ENCODE data around the gene OCA2.
A peak's percentile ranks its signal among the peaks of the same experiment; 100 is the strongest.

The OCA2 gene

DNA sequence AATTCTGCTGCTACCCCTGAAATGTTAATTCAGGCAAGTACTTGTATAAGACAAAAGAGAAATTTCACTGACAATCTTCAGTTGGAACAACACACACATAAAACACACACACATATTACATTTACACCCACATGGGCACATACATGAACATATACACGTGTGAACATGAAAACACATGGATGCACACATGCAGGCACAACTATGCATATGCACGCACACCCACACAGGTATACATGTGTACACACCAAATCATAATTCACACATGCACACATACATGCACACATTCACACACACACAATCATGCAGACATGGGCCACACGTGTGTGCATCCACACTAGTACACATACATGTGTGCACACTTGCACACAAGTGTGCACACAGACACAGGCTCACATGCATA lies 277.8 kb downstream of the OCA2 start:
- TF ChIP-seq, protein P1, sequence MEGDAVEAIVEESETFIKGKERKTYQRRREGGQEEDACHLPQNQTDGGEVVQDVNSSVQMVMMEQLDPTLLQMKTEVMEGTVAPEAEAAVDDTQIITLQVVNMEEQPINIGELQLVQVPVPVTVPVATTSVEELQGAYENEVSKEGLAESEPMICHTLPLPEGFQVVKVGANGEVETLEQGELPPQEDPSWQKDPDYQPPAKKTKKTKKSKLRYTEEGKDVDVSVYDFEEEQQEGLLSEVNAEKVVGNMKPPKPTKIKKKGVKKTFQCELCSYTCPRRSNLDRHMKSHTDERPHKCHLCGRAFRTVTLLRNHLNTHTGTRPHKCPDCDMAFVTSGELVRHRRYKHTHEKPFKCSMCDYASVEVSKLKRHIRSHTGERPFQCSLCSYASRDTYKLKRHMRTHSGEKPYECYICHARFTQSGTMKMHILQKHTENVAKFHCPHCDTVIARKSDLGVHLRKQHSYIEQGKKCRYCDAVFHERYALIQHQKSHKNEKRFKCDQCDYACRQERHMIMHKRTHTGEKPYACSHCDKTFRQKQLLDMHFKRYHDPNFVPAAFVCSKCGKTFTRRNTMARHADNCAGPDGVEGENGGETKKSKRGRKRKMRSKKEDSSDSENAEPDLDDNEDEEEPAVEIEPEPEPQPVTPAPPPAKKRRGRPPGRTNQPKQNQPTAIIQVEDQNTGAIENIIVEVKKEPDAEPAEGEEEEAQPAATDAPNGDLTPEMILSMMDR (IDR thresholded peaks at IDR 0.05) = no peak

GRCh38 chr15:27820722-27821121 lies 278.4 kb downstream of the OCA2 start:
- TF ChIP-seq, protein P1 (IDR thresholded peaks at IDR 0.05) = no peak

DNA sequence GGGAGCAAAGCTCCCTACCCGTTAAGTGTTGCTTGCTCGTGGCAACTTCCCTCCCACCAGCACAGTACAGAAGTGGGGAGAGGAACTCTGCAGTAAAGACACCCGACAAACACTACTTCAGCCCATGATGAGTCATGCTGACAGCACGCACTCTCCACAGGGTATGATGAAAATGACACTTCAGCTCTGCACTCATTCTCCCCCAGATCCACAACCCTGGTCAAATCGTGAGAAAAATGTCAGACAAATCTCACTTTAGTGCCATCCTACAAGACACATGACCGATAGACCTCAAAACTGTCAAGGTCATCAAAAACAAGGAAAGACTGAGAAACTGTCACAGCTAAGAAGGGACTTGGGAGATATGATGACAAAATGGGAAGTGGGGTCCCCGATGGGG lies 278.9 kb downstream of the OCA2 start:
- TF ChIP-seq, protein P1 (IDR thresholded peaks at IDR 0.05) = no peak

GRCh38 chr15:27817258-27817657 lies 281.9 kb downstream of the OCA2 start:
- TF ChIP-seq, protein P1 (IDR thresholded peaks at IDR 0.05) = no peak

- TF ChIP-seq, protein P1 (IDR thresholded peaks at IDR 0.05) = no peak
Measured at GRCh38 chr15:27816790-27817189, 282.3 kb downstream of the OCA2 start.

- TF ChIP-seq, protein P1 (IDR thresholded peaks at IDR 0.05) = no peak
Measured at GRCh38 chr15:27815035-27815434, 284.1 kb downstream of the OCA2 start.

DNA sequence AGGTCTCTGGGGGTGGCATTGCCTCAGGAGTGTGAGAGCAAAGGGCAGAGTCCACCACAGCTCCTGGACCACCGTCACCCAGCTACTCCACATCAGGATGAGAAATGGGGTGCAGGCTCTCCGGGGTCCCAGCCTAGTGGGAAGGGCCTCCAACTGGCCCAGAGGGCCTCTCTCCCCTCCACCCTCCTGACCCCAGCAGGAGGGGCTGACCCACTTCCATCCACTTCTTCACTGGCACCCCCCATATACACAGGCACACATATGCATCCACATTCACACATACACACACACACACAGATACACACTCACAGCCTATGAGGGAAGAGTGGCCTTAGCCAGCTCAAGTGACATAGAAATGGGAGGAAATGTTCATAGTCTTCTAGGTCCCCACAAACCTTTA lies 286.0 kb downstream of the OCA2 start:
- TF ChIP-seq, protein P1 (IDR thresholded peaks at IDR 0.05) = no peak

- TF ChIP-seq, protein P1 (IDR thresholded peaks at IDR 0.05) = peak; percentile 31; the same call in 1 of the 2 replicates
Measured at GRCh38 chr15:27808182-27808581, 290.9 kb downstream of the OCA2 start.
